ENCODE data around the gene LDLRAD4. TPM values are rescaled to one million over a fixed set of nuclear protein-coding genes. Genes with fewer than 3 reads are reported as not detected.
A peak's percentile ranks its signal among the peaks of the same experiment; 100 is the strongest.

Gene LDLRAD4
- total RNA-seq, 3 donors from 2014 or later = 17.5 to 20.4 (median 18.3) TPM

DNA sequence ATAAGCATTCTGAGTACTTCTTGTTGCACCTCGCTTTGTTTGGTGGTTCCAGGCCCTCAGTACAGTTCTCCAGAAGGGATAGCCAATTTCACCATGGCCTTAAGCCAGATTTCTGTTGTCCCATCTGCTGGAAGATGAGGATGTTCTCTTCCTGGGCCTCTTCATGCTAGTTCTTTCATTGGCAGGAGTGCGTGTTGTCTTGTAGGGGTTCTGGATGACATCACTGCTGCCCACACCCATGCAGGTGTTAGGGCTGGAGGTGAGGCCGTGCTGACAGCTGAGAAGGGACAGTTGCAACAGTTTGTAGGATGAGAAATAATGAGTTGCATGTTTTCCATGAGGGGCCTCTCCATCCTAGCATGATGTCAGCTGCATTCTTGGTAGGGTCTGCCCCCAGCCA is 142.9 kb downstream of the LDLRAD4 start:
- H3K27me3 Mint-ChIP-seq (ENCODE audit: low read depth) = no peaks in the 10 kb centered on the region
- DNase-seq = no peak
- H3K4me1 Mint-ChIP-seq (ENCODE audit: low read depth) = no peaks in the 10 kb centered on the region
- no peak for ATAC-seq
- no peaks in the 10 kb centered on the region for H3K9me3 Mint-ChIP-seq
- no peak overlapping the region for H3K4me3 Mint-ChIP-seq
- H3K36me3 Mint-ChIP-seq (ENCODE audit: insufficient read depth) = no peaks in the 10 kb centered on the region

DNA sequence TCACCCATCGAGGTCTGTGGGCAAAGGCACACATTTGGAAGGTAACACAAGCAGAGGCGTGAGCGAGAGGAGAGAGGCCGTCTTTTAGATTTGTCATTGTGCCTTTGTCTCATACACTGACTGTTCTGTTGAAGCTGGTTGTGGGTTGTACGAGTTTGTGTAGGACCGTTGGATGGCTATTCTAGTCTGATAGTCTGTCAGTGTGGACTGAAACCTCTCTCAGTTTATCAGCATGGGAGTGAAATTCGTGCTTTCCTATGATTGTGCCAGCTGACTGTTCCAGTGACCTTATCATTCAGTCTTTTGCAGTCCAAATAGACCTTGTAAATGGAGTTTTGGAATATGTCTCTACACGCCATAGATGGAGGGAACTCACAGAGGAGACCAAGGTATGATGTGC is 143.5 kb downstream of the LDLRAD4 start:
- H3K4me1 Mint-ChIP-seq (ENCODE audit: low read depth) = no peaks in the 10 kb centered on the region
- H3K27me3 Mint-ChIP-seq (ENCODE audit: low read depth) = no peaks in the 10 kb centered on the region
- no peak for DNase-seq
- no peak overlapping the region for H3K4me3 Mint-ChIP-seq
- no peaks in the 10 kb centered on the region for H3K9me3 Mint-ChIP-seq
- no peak for ATAC-seq
- H3K36me3 Mint-ChIP-seq (ENCODE audit: insufficient read depth) = no peaks in the 10 kb centered on the region

DNA sequence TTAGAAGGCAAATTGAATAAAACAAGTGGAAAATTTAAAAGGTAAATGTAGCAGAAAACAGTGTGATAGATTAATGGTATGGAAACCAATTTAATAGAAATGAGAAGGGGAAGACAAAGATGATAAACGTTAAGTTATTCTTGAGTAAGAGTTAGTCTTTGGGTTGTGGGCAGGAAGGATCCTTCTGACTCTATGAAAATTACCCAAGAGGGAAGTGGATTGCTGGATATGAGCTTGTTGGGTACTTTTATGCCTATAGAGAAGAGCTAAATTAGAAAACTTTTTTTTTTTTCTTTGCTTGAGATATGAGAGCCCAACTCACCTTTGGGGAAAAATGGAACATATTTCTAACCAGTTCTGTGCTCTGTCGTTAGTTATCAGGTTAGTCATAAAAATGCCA is 144.0 kb downstream of the LDLRAD4 start:
- H3K4me1 Mint-ChIP-seq (ENCODE audit: low read depth) = no peaks in the 10 kb centered on the region
- H3K4me3 Mint-ChIP-seq = no peak overlapping the region
- no peaks in the 10 kb centered on the region for H3K9me3 Mint-ChIP-seq
- H3K36me3 Mint-ChIP-seq (ENCODE audit: insufficient read depth) = no peaks in the 10 kb centered on the region
- H3K27me3 Mint-ChIP-seq (ENCODE audit: low read depth) = no peaks in the 10 kb centered on the region
- DNase-seq (no peak), ATAC-seq (no peak)

DNA sequence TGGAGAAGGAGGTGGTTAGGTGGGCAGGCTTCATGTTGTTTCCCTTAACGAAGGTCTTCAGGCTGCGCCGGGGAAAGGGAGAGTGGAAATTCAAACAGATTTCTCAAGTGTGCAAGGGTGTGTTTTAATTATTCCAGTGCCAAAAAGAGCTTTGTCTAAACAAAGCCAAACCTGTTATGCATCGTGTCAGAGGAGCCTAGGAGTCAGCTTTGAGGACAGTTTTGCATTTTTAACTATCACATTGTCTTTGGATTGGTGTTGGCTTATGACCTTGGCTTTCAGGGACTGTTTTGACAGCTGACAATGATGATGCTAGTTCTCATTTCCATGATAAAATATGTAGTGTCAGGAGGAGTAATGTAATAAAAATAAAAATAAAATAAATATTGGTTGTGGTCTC is 144.8 kb downstream of the LDLRAD4 start:
- Mint-ChIP-seq H3K9me3 (no peaks in the 10 kb centered on the region), H3K27me3 (ENCODE audit: low read depth) (no peaks in the 10 kb centered on the region), H3K36me3 (ENCODE audit: insufficient read depth) (no peaks in the 10 kb centered on the region), H3K4me3 (no peak overlapping the region), H3K4me1 (ENCODE audit: low read depth) (no peaks in the 10 kb centered on the region)
- ATAC-seq = no peak
- DNase-seq = no peak

DNA sequence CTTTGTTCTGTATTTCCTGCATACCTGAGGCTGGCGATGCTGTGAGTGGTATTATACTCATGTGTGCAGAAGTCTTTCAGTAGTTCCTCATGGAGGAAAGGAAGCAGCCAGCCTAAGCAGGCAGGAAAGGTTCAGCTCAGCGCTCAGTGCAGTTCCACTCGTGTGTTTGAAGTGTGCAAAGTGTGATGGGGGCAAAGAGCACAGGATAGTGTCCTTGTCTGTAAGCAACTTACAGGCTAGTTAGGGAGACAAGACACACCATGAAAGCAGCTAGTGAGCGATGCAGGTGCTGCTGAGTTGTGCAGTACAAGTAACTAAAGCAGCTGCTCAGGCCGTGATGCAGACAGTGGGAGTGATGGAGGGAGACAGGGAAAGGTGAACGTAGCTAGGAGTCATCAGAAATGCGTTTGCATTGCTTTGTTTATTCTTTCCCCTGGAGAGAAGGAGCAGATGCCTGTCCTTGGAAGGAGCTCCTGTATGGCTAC is 146.2 kb downstream of the LDLRAD4 start:
- DNase-seq (no peak), ATAC-seq (no peak)
- Mint-ChIP-seq H3K36me3 (ENCODE audit: insufficient read depth) (no peaks in the 10 kb centered on the region), H3K9me3 (no peaks in the 10 kb centered on the region), H3K4me3 (no peak overlapping the region), H3K27me3 (ENCODE audit: low read depth) (no peaks in the 10 kb centered on the region), H3K4me1 (ENCODE audit: low read depth) (peaks cover 9% of the 10 kb centered on the region)

DNA sequence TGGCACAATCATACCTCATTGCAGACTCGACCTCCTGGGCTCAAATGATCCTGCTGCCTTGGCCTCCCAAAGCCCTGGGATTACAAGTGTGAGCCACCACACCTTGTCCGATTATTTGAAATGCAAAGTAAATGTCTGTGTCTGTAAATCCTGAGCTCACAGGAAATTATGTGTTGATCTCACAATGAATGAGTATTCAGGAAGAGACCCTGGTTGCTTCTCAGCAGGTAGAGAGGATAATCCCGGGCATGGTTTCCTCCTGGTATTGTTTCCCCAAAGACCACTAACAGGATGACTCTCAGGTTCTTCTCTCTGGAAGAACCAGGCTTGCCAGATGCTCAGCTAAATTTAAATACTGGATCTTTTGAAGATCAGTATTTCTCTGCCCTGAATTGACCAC is 147.6 kb downstream of the LDLRAD4 start:
- Mint-ChIP-seq H3K4me1 (ENCODE audit: low read depth) (peaks cover 13% of the 10 kb centered on the region), H3K27me3 (ENCODE audit: low read depth) (no peaks in the 10 kb centered on the region), H3K4me3 (no peak overlapping the region), H3K36me3 (ENCODE audit: insufficient read depth) (no peaks in the 10 kb centered on the region), H3K9me3 (no peaks in the 10 kb centered on the region)
- DNase-seq (no peak), ATAC-seq (no peak)

DNA sequence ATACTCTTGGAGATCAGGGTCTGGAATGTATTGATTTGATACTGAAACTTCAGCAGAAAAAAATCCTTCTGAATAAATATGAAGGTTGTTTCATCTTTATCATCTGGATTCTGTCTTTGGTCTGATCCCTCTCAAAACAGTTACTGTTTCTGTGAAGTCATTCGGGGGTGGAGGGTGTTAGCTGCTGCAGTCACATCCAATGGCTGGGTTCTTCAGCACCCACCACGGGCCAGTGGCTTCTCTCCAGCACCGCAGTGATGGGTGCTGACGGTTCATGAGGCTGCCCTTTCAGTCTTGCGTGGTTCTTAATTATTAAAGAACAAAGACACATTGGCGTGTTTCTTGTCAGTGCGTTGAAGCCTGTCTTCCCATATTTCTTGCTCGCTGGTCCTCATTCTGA is 148.0 kb downstream of the LDLRAD4 start:
- H3K27me3 Mint-ChIP-seq (ENCODE audit: low read depth) = no peaks in the 10 kb centered on the region
- H3K9me3 Mint-ChIP-seq = no peaks in the 10 kb centered on the region
- DNase-seq (no peak), ATAC-seq (no peak)
- peaks cover 14% of the 10 kb centered on the region for H3K4me1 Mint-ChIP-seq (ENCODE audit: low read depth)
- no peak overlapping the region for H3K4me3 Mint-ChIP-seq
- no peaks in the 10 kb centered on the region for H3K36me3 Mint-ChIP-seq (ENCODE audit: insufficient read depth)

DNA sequence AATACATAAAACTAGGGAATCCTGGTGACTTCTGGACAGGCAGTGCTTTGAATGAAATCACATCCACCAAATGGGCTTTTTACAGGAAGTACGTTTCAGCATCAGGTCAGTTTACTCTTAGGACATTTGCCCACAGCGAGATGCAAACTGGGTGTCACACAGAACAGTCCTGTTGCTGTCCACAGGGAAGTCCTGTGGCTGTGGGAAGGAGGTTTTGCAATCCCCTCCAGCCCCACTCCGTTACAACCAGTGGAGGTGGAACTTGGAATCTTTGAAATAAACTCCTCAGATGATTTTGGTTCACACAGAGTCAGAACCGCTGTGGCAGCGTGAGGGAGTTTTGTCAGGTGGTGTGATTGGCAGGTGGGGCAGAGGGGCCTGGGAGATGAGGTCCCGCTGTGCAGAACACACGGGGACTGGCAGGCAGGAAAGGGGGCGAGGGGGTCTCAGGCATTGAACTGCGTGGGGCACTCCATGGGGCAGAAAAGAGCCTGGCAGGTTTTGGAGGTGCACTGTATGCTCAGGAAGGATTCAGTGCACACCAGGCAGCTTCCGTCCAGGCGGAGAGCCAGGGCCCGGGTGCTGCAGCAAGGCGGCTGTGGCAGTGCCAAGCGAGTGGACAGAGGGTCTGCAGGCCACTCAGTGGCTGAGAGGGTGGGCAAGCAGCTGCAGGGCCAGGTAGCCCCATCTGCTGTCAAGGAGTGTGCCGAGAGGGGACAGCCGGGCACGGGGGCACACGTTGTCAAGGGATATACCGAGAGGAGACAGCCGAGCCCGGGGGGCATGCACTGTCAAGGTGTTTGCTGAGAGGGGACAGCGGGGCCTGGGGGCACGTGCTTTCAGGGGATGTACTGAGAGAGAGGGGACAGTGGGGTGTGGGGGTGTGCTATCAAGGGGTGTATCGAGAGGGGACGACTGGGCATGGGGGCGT is 148.7 kb downstream of the LDLRAD4 start:
- H3K36me3 Mint-ChIP-seq (ENCODE audit: insufficient read depth) = no peaks in the 10 kb centered on the region
- no peak for DNase-seq
- no peaks in the 10 kb centered on the region for H3K9me3 Mint-ChIP-seq
- peaks cover 21% of the 10 kb centered on the region for H3K4me1 Mint-ChIP-seq (ENCODE audit: low read depth)
- no peaks in the 10 kb centered on the region for H3K27me3 Mint-ChIP-seq (ENCODE audit: low read depth)
- no peak overlapping the region for H3K4me3 Mint-ChIP-seq
- ATAC-seq = no peak

DNA sequence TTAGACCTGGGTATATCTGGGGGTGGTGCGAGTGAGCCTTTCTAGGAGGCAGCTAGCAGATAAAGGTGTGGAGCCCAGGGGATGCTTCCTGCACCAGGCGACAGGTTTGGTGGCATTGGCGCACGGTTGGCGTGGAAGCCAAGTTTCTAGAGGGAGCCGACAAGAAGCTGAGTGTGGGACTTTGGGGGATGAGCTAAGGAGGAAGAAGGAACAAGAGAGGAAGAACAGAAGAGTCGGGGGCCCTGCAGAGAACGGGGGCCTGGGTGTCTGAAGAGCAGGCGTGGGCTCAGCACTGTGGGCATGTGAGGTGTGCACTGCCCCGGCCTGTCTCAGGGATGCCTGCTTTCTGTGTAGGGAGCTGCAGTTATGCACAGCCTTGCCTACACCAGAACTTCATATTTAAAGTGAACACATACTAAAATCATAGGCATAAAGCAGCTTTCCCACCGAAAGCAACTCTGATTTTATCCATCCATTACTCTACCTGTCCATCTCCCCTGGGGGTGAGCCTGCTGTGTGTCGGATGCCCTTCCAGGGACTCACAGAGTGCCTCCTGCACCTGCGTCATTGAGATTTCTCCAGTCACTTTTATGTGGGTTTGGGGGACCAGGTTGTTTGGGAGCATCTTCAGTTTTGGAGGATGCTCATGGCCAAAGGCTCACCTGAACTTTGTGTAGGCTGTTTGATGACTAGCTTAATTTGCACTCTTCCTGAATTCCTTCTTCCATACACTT is 149.7 kb downstream of the LDLRAD4 start:
- no peak overlapping the region for H3K4me3 Mint-ChIP-seq
- no peak for DNase-seq
- ATAC-seq = no peak
- H3K9me3 Mint-ChIP-seq = no peaks in the 10 kb centered on the region
- no peaks in the 10 kb centered on the region for H3K27me3 Mint-ChIP-seq (ENCODE audit: low read depth)
- peaks cover 27% of the 10 kb centered on the region for H3K4me1 Mint-ChIP-seq (ENCODE audit: low read depth)
- no peaks in the 10 kb centered on the region for H3K36me3 Mint-ChIP-seq (ENCODE audit: insufficient read depth)

DNA sequence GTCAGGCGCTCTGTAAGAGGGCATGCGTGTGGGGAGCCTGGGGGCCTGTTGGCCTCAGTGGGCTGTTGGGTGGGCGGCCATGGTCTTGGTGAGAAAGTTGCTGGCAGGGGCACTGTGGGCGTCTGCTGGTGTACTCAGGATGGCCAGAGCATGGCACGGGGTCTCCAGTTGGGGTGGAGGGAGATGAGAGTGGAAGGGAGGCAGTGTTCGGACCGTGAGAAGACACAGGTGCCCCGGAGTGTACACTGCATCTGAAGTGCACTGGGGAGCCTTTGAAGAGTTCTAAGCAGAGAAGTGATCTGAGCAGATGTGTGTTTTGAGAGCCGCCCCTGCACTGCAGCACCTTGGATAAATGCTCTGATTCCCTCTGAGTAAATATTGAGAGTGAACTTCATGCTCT is 150.8 kb downstream of the LDLRAD4 start:
- DNase-seq (no peak), ATAC-seq (no peak)
- Mint-ChIP-seq H3K4me3 (no peak overlapping the region), H3K27me3 (ENCODE audit: low read depth) (no peaks in the 10 kb centered on the region), H3K36me3 (ENCODE audit: insufficient read depth) (no peaks in the 10 kb centered on the region), H3K9me3 (no peaks in the 10 kb centered on the region), H3K4me1 (ENCODE audit: low read depth) (peaks cover 33% of the 10 kb centered on the region)

DNA sequence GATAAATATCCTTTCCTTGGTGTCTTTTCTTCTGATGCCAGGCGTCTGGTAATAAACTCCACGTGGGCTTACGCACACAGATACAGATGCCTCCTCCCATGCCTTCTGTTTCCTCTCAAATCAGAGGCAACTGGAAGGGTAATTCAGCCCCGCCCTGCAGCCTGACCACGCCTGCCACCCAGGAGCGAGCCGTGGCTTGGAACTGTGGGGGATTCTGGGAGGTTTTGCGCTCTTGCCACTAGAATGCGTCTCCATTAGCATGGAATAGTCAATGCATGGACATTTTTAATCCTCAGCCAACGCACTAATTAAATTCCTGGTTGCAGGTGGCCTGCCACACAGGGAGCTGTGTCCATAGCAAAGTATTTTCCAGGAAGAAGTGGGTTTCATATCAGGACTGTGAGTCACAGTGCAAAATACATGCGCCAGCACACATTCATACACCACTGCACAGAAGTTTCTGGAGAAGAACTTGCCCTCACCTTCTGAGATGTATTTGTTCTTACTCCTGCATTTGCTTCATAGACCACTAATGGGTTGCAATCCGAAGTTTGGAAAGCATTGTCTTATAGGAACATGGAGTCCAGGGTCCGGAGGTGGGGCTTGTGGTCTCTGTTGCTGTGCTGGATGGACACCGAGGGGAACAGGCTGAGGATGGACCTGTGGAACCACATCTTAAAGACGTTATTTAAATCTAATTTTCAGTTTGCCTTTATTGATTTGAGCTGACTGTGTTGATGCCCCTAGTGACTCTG is 151.4 kb downstream of the LDLRAD4 start:
- peak in 1 of 2 donors; percentile 24 for ATAC-seq
- H3K27me3 Mint-ChIP-seq (ENCODE audit: low read depth) = no peaks in the 10 kb centered on the region
- H3K4me3 Mint-ChIP-seq = no peak overlapping the region
- peaks cover 38% of the 10 kb centered on the region for H3K4me1 Mint-ChIP-seq (ENCODE audit: low read depth)
- H3K36me3 Mint-ChIP-seq (ENCODE audit: insufficient read depth) = no peaks in the 10 kb centered on the region
- H3K9me3 Mint-ChIP-seq = no peaks in the 10 kb centered on the region
- no peak for DNase-seq

DNA sequence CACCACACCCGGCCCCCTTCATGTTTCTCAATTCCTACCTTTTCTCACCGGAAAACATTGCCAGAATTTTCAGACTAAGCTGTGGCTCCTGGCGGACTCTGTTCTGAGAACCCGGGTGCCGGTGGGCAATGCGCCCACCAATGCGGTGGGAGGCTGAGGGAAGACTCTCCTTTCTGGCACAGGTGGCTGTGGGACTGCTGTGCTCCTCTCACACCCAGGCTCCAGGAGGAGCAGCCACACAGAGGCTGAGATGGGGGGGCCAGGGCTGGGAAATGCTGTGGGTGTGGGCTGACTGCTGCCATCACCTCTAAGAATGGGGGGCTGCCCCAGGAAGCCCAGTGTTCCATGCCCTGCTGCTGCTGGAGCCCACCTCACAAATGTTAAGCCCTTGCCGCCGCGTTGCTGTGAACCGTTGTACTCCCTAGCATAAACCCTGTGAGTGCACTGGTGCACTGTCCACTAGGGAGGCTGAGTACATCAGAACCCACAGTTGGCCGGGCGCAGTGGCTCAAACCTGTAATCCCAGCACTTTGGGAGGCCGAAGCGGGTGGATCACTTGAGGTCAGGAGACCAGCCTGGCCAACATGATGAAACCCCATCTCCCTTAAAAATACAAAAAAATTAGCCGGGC is 152.6 kb downstream of the LDLRAD4 start:
- ATAC-seq (no peak), DNase-seq (no peak)
- H3K4me1 Mint-ChIP-seq (ENCODE audit: low read depth) = peaks cover 50% of the 10 kb centered on the region
- H3K36me3 Mint-ChIP-seq (ENCODE audit: insufficient read depth) = no peaks in the 10 kb centered on the region
- H3K9me3 Mint-ChIP-seq = no peaks in the 10 kb centered on the region
- no peak overlapping the region for H3K4me3 Mint-ChIP-seq
- H3K27me3 Mint-ChIP-seq (ENCODE audit: low read depth) = no peaks in the 10 kb centered on the region

DNA sequence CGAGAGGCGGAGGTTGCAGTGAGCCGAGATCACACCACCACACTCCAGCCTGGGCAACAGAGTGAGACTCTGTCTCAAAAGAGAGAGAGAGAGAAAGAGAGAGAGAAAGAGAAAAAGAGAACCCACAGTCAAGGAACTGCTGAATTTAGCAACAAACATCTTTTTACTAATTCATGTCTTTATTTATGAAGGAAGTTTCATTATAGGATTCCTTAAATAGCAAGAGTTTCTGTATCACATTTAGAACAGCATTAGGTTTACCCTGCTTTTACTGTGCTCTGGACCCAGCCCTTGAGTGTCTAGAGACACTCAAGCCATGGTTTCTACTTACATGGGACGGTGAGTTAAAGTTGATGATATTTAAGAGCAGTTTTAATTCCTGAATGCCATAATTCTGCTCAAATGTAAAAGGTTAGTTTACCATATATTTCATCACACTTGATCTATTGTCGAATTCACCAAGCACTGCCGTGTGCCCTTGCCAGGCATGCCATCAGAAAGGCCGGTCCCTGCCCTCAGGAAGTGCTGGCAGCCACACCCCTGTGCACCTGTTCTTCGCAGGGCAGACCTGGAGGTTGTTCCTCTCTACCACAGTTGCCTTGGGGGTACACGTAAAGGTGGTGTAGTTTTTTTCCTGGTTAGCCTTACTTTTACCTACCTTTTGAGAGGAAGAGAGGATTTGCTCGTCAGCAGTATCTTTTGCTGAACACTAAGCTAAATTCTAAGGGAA is 153.3 kb downstream of the LDLRAD4 start:
- Mint-ChIP-seq H3K27me3 (ENCODE audit: low read depth) (no peaks in the 10 kb centered on the region), H3K4me1 (ENCODE audit: low read depth) (peaks cover 57% of the 10 kb centered on the region), H3K9me3 (no peaks in the 10 kb centered on the region), H3K36me3 (ENCODE audit: insufficient read depth) (no peaks in the 10 kb centered on the region), H3K4me3 (peak overlapping the region; percentile 31)
- DNase-seq = no peak
- no peak for ATAC-seq
